HG03135 (cell line): ENCODE results near the gene NOL7.

Experiments
- ATAC-seq: cut with Tn5 transposase; IDR thresholded peaks from one replicate; pipeline ENCODE4 v1.9.1; 2021; ENCODE audit warnings: mild to moderate bottlenecking, moderate library complexity; ENCODE audit not compliant: unreplicated experiment

NOL7 gene

DNA sequence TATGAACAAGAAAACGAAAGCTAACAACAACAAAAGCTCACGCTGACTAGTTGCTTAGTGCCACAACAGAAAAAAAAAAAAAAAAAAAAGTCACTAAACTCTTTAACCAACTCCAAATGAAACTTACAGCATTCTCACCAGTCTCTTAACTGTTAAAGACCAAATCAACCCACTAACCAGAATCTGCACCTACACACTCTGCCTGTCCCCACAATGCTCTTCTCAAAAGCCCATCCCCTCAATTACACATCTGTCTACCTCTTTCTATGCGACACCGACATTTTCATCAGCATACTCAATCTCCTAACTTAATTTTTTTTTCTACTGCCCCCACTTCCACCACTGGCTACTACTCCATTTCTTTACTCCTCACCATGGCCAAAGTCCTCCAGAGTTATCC, 34.3 kb downstream of the NOL7 start:
- no peak for ATAC-seq

DNA sequence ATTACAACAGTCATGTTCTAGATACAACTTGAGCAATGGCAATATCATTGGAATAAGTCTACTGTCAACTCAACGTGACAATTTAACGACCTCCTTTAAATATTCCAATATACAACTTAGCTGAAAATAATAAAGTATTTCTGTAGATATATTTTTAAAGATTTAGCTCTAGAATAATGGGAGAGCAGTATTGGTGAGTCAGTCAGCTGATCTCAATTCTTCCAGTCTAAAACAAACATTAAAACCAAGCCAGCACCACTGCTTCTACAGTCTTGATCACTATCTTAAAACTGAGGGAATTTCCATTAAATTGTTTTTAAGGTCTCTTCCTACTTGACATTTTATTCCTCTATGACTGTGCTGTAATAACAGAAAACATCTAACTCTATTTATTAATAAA, 38.2 kb downstream of the NOL7 start:
- no peak for ATAC-seq

GRCh38 chr6:13654496-13654895, 39.4 kb downstream of the NOL7 start:
- ATAC-seq: no peak

- ATAC-seq: no peak
Observed at GRCh38 chr6:13655700-13656099, 40.6 kb downstream of the NOL7 start.

DNA sequence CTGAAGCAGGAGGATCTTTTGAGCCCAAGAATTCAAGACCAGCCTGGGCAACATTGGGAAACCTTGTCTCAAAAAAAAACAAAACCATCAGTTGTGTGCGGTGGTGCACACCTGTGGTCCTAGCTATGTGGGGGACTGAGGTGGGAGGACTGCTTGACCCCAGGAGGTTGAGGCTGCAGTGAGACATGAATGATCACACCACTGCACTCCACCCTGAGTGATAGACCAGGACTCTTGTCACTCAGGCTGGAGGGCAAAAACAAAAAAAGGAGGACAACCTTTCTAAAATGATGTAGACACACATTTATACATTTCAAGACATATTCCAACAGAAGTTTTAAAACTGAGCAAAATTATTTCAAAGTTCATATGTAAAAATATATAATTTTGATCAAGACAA, 45.1 kb downstream of the NOL7 start:
- no peak for ATAC-seq

- no peak for ATAC-seq
Observed at GRCh38 chr6:13660893-13661292, 45.8 kb downstream of the NOL7 start.

DNA sequence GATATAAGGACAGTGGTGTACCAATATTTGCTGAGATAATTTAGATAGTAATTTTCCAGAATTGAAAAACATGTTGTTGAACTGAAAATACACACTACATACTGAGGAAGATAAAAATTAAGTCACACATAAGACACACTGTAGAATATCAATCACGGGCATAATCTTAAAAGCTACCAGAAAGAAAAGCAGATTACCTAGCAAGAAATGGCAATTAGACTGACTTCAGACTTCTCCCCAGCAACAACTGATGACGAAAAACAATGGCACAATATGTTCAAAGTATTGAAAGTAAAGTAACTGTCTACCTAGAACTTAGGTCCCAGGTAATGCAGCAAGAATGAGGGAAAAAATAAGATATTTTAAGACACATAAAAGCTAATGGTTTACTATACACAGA, 46.5 kb downstream of the NOL7 start:
- no peak for ATAC-seq

DNA sequence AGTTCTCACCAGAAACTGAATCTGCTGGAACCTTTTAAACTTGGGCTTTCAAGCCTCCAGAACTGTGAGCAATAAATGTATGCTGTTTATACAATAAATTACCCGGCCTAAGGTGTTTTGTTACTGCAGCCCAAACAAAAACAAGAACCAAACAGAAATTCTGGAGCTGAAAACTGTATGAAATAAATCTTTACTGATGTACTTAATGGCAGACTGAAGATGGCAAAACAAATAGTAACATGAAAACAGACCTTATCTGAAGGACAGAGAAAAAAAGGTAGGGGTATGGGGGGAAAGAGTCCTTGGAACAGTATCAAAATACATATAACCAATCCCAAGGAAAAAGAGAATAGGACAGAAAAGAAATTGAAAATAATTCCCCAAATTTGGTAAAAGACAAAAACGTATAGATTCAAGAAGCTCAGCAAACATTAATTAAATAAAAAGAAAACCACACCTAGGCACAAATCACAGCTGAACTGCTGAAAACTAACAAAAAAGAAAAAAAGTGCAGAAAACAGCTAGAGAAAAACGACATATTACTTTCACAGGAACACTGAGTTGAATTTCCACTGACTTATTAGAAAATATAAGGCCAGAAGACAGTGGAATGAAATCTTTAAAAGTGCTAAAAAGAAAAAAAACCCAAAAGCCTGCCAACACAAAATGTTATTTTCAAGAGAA, 47.7 kb downstream of the NOL7 start:
- no peak for ATAC-seq

- no peak for ATAC-seq
Observed at GRCh38 chr6:13663986-13664385, 48.9 kb downstream of the NOL7 start.

DNA sequence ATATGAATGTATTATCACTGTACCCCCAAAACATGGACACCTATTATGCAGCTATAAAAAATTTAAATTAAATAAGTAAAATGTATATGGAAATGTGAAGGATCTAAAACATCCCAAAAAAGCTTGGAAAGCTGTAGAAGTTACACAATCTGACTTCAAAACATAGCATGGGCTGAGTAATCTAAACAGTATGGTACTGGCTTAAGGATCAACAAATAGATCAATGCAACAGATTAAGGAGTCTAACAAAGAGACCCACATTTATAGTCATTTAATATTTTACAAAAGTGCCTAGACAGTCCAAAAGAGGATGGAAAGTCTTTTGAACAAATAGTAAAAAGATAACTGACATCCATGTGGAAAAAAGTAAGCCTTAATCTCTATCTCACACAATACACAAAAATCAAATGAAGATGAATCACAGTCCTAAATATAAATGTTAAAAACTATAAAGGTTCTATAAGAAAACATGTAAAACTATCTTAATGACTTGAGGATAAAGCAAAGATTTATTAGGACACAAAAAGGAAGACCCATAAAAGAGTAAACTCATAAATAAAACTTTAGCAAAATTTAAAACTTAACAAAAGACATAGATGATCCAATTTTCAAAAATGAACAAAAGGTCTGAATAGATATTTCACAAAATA, 49.7 kb downstream of the NOL7 start:
- no peak for ATAC-seq

DNA sequence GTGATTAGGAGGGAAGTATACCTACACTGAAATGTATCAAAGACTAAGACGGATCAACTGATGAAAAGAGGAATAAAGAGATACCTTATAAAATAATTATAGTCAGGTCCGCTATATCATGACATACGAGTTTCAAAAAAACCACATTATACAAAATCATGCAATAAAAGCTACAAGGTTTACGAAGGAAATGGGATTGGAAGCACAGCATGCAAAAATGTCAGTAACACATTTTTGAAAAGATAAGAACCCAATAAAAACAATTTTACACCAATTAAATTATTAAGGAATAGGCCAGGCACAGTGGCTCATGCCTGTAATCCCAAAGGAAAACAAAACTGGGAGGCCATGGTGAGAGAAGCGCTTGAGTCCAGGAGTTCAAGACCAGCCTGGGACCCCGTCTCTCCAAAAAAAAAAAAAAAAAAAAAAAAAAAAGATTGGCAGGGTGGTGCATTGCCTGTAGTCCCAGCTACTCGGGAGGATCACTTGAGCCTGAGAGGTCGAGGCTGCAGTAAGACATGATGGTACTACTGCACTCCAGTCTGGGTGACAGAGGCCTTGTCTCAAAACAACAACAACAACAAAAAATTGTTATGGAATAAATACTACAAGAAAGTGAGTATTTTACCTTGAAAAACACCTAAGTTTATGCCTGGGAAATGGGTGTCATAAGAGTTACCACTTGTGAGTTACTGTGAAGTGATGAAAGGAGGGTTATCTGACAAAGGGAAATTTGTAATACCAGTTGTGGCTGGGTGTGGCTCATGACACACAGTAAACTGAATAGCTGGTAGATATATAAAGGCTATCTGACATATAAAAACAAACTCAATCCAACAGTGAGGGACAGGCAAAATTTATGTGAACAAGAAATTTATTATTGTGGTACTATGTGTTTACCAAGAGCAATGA, 51.3 kb downstream of the NOL7 start:
- no peak for ATAC-seq

- ATAC-seq: no peak
Observed at GRCh38 chr6:13667655-13668054, 52.5 kb downstream of the NOL7 start.

GRCh38 chr6:13668291-13668928, 53.3 kb downstream of the NOL7 start:
- ATAC-seq: no peak

- ATAC-seq: no peak
Observed at GRCh38 chr6:13669476-13669875, 54.3 kb downstream of the NOL7 start.
